CD4-positive, alpha-beta T cell treated with Interleukin-15 for 1 hour (primary cell): ENCODE results near the gene ELAVL2.
"Not testable (repeated sequence)": the region's sequence is repeated elsewhere in the genome, so short reads cannot be mapped to it uniquely, and the experiment has no call there.

Experiments used
- DNase-seq: peaks from one replicate; pipeline ENCODE4 v3.0.0-alpha.2; 2020

The ELAVL2 gene

DNA sequence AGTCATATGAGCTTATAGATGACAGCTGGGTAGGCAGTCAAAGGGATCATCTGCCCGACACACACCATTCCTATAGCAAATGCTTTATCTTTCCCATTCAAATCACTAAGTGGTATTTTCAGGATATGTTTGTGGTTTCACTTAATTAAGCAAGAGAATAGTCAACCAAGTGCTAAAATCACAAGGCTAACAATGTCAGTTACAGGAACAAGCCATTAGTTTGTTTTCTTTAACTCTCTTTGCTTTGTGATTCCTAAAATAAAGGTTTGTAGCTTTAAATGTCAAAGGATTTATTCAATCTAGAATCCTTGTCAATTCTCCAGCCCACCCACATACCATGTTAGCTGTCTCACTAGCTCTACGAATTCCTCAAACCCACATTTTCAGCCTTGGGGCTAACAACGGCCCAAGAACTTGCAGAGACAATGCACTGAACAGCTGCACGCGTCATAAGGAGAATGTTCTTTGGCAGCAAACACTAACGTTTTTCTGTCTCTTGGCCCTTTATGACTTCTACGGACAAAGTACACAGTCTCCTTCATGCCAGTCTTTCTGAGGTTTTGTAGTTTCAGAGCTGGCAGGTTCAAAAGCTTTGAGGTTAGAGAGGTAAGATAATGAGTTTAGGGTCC is 56.6 kb downstream of the ELAVL2 start:
- DNase-seq, result no peak

DNA sequence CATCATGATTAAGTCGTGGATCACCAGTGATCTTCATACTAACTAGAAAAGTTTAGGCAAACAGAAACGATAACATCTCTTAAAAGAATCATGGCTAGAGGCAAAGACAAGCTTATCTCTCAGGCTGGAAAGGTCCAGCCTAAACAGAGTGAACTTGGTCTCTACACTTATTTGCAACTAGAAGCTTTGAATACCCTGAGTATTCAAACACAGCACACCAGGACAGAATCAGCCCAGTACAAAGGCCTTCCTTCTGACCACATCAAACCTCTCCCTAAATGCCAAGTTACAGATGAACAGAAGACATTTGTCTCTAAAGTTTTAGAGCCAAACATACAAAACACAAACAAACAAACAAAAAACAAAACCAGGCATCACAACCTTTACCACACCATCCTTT is 57.2 kb downstream of the ELAVL2 start:
- no peak for DNase-seq

DNA sequence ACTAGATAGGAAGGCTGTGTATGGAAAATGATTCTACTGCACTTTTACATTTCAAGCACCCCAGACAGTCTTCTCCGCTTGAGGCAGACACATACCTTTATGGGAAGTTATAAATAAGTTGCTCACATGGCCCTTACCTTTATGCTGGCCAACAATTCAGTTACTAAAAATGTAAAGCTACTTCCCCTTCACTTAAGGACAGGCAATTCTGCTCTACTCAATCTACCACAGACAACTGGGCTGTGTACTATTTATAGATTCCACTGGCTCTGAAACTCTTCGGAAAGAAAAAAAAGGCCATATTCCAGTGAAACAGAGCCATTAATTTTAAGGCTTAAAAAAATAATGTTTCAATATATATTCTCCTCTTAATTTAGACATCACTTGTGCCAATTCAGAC is 59.4 kb downstream of the ELAVL2 start:
- DNase-seq, result no peak

DNA sequence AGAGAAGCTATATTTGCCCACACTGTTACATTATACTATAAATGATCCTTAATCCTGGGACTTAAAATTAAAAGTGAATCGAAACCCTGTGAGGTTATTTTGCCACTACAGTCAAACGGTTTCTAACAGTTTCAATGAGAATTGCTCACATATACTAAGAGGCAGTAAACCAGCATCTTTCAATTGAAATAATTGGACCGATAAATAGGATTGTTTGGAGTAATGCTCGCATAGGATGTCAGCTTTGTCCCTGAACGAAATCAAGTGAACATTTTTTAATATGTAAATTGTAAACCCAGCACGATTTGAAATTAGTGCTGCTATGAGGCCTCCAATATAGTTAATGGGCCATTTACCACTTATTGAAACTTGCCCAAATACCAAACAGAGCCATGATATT is 60.5 kb downstream of the ELAVL2 start:
- no peak for DNase-seq

DNA sequence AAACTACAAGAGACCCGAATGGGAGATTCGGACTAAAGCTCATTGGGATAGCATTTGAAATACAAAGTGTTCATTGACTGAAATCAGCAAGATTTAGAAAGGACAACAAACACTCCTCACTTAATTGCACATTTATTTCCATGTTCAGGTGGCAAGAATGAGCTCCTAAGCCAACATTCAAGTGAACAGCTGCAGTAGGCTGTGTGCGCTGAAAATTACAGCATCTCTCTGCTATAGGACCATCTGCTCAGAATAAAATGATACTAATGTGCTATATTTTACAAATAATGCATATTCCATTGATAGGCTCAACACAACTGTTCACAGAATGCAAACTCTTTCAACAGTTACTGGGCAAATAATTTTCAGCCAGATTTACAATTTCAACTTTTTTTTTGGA is 61.8 kb downstream of the ELAVL2 start:
- no peak for DNase-seq

DNA sequence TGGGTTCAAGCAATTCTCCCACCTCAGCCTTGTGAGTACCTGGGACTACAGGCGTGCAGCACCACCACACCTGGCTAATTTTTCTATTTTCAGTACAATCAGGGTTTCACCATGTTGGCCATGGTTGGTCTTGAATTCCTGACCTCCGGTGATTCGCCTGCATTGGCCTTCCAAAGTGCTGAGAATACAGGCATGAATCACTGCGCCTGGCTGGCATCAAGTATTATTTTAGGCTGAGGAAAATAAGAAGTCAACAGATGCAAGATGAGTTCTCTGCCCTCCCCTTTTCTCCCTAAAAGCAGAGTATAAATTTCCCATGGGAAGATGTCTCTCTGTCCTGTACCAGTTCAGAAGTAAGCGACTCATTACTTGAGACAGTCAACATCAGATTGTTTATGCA is 71.5 kb downstream of the ELAVL2 start:
- no peak for DNase-seq

DNA sequence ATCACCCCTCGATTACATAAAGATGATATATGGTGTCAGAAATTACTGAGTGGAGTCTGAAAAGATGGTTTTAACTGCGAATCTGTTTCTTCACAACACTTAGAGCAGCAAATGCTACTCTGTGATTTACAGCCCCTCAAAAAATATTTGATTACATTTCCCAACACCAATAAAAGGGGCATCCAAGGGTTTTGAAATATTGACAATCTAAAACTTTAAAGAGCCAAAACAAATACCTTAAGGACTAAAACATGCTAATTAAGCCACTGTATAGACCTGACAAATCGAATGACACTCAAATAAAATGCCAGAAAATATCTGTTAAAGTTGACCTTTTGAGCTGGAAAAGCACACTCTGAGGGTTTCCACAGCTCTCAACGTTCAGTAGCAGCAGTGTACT is 73.2 kb downstream of the ELAVL2 start:
- DNase-seq, result no peak

DNA sequence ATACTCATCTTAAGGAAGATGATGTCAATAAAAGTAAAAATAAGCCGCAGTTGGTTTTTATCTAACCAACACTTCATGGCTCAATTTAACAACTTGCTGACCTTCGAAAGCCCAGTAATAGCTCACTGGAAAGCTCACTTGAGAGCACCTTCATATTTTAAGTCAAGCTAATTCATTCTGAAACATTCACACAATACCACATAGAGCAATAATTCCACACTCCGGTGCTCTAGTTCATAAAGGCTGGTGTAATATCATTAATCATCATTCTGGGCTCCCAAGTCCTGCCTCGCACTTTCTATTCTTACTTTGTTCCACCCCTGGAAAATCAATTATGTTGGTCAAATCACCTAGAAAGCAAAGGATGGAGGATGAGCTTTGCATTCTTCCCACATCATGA is 74.4 kb downstream of the ELAVL2 start:
- no peak for DNase-seq

DNA sequence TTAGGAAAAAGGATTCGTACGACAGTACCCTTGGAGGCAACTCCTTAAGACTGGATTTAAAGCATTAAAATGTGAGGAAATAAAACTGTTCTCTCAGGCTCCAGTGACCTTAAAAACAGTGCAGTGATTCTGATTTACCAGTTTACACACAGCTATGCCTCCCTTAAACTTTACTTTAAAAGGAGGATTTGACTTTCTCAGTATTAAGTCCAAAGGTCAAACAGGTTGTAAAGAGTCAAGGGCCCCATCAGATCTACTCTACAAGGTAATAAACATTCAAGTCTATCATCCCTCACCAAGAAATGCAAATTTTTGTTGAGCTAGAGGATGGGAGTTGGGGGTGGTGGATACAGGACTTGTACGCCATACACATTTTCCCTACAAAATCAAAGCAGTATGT is 75.2 kb downstream of the ELAVL2 start:
- no peak for DNase-seq

DNA sequence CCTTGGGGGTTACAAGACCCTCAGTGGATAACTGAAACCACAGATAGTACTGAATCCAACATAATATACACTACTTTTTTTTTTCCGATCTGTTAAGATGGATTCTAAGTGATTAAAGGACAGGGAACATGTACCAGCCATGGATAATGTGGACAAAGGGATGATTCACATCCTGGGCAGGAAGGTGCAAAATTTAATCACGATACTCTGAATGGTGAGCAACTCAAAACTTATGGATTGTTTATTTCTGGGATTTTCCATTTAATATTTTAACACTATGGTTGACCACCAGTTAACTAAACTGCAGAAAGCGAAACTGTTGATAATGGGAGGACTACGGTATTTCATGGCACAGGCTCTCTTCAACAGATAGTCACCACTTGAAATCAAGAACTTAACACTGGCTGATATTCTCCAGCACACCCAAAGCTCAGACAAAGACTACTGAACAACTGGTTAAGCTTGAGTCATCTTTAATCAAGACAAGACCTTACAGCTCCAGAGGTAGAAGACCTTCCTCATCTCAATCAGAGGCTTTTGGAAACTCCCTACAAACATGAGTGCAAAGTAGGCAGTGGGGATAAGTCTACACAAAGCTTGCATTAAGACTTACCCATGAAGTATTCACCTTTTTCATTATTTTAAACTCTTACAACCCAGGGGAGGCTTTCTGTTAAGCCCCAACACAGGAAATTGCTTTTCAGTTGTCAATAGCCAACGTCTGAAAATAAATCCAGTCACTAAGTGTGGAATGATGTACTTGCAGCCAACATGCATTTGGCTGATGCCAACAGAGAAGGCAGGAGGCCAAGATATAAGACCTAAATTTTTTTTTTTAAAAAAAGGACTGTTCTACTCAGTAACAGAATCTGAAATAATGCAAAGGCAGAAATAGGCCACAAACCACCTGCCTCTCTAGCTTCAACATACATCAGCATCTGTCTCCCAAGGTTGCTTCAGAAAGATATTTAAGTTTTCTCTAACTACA is 78.7 kb downstream of the ELAVL2 start:
- DNase-seq, result no peak

DNA sequence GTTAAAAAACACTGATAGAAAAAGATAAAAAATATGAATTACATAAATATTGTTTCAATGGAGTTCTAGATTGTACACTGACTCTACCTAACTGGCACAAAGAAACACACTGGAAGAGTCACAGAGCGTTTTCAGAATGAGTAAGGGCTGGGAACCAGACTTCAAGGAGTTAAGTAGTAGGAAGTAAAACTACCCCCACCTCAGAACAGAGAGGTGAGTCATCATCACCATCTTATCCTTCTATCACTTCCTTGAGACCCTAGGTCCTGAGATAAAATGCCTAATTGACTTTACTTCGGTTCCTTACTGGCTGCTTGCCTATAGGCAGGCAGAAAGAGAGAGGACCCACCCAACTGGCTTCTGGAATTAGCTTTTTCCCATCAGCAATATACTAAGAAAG is 79.7 kb downstream of the ELAVL2 start:
- DNase-seq, result no peak

DNA sequence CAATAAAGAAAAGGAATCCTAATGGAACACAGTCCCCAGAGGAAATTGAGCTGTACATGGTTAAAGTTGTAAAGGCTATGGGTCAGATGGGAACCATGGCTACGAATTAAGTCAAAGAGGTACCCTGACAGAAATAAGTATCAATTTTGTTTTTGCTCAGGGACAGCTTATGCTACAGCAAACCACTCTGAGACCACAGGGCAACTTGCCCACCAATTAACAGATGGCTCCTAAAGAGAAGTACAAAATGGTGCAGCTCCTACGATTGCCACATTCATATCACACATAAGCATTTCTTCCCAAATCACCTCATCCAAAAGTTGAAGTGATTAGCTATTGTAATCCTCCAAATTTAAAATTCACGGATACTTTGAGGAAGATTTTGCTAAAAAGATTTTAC is 83.0 kb downstream of the ELAVL2 start:
- no peak for DNase-seq

DNA sequence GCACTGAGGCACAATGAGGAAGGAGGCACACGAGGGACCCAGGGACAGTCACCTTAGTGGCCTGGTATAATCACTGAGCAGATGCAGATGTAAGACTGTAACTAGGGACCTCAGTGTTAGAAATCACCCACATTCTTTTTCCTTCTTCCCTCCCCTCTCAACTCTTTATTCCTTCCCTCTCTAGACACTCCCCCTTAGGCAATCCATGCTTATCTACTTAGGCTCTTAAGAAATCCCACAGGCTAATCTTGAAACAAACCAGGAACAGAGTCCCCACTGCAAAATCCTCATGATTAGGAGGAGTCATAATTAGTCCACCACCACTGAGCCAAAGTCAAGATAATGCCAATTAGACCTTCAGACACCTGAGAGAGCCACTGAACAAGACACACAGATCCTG is 84.7 kb downstream of the ELAVL2 start:
- DNase-seq, result no peak

DNA sequence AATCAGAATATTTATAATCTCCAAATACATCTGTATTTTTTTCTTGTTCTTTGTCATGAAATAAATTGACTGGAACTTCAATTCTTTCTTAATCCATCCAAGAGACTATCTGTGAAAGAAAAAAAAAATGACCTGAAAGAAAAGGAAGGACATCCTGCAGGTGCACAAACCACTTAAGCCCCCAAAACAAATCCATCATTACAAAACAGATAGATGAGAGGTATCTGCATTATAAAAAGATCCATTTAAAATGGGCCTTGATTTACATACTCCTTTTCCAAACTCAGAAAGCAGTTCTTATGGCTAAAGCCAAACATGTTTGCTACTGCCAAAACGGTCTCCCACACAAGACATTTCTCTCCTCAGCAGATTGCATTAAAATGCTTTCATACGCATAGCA is 85.5 kb downstream of the ELAVL2 start:
- no peak for DNase-seq

DNA sequence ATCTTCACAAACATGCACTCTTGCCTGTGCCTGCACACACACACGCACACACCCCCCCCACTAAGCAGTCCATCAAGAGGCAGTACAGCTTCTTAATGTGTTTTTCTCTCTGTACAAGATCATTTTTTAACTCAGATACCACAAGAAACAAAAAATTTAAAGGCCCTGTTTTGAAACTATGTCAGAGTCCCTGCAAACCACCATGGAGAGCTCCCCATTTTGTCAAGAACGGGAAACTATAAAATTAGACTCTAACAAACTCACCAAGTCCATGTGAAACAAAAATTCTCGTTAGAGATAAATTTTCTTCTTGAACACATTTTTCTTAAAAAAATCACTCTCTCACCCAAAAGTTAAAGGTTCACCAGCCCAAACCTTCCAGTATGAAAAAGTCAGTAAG is 86.3 kb downstream of the ELAVL2 start:
- no peak for DNase-seq

DNA sequence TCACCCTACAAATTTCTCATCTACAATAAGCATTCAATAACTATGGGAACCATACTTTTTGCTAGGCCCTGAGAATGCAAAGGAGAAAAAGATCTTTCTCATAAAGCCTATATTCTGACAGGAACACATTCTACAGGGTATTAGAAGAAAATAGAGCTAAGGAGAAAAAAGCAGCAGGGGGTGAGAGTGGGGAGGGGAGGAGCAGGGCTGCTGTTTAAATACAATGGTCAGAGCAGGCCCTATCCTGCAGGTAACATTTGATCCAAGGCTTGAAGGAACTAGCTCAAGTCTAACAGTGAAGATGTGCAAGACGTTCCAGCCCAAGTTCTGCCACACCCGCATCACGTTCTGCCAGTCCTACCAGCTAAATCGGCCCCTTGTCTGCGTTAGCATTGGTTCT is 89.7 kb downstream of the ELAVL2 start:
- DNase-seq, result no peak

DNA sequence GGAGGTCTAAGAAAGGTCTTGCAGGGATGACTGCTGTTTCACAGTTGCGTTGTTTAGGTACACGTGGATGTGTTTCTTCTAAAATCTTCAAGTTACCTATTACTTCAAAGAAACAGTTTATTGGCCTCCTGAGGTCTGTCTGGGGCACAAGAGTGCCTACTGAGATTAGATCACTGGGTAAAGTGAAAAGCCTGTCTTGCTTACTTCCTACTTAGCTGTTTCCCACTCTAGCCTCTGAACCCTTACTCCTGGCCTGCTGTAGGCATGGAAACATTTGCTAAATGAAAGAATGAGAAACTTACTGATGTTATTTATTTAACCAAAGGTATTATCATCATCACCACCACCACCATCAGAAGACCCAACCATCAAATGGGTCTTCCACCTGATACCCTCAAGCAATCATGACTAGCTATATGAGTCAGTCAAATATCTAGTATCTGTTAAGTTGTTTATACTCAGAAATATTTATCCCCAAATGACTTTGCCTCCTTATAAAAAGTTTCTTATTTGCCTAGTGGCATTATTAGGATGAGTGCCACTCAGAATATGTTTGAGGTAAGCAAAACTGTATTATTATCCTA is 92.5 kb downstream of the ELAVL2 start:
- no peak for DNase-seq

DNA sequence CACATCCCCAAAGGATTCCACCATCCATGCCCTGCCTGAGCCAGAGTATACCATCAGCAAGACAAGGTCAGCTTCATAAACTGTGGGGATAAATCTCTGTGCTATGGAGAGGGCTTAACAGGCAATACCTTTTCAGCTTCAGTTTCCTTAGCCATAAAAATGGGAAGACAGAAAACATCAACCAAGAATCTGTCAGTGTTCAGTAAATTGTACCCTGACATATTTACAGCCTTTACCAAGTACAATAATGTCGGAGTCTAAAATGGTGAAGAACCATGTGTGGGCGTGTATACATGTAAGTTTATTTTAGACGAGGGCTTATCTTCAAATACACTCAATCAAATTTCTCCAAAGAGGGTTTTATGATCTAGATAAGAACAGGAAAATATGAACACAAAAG is 94.7 kb downstream of the ELAVL2 start:
- no peak for DNase-seq

DNA sequence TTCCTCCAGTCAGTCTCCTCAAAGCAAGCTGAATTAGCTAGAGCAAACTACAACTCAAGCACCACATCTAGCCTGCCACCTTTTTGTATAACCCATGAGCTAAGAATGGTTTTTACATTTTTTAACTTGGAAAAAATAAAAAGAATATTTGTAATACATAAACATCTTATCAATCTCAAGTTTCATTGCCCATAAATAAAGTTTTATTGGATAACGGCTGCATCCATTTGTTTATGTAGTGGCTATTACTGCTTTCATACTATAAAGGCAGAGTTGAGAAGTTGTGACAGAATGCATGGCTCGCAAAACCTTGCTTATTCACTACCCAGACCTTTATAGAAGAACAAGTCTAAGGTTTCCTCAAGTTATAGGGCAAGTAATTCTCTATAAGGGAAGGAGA is 95.7 kb downstream of the ELAVL2 start:
- no peak for DNase-seq

DNA sequence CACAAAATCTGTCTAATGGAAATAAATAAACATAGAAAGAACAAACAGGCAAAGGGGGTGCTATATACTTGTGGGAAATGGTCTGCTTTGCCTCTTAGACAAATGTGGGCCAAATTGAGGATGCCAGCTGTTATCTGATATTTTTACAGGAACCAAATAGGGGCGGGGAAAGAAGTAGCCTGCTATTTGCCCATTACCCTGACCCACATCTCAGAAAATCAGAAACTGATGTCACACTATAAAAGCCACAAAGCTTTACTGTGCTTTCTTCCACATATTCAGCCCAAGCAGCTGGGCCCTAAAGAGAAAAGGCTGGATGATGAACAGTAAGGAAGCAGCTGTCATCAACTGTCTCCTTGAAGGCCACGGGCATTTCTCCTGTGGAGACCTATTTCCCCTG is 97.3 kb downstream of the ELAVL2 start:
- DNase-seq, result no peak

DNA sequence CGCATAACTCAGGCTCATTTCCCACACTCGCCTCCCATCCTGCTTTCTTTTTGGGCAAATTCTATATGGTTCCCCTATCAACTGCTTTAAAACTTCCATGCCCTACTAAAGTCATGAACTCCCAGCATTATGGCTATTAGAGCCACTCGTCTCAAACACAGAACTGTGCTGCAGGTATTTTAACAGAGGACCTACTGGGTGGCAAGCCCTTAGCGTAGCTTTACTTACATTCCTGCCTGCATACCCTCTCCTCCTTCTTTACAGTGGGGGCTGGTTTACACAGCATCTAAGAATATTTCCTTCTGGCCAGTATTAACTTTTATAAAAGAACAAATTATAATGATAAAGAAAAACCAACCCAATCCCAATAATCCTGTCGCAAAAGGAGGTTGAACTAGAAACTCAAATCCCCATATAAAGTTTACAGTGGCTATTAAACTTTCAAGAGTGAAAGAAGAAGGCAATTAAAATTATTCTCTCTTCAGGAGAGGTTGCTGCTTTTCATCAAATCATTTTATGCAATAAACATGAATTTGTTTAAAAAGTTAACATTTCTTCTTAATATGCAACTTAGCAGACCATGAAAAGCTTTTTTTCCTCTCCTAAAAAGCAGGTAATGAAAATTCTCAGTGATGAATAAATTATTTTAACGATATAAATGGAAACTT is 100.6 kb downstream of the ELAVL2 start:
- no peak for DNase-seq

DNA sequence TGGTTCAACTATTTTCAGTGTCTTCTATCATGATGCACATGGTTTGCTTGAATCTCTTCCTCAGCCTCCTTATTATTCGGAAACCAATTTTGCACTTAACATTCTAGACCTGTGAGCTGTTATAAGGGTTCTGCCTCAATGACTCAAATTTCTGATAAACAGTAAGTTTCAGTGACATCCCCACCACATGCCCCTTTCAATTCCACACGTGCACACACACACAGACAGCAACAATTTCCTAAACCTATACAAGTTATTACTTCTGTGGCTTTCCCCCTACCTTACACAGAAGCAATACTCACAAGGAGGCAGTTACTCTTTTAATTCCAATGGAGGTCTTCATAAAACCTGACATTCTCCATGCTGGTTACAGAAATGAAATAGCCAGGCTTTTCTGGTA is 102.4 kb downstream of the ELAVL2 start:
- no peak for DNase-seq

DNA sequence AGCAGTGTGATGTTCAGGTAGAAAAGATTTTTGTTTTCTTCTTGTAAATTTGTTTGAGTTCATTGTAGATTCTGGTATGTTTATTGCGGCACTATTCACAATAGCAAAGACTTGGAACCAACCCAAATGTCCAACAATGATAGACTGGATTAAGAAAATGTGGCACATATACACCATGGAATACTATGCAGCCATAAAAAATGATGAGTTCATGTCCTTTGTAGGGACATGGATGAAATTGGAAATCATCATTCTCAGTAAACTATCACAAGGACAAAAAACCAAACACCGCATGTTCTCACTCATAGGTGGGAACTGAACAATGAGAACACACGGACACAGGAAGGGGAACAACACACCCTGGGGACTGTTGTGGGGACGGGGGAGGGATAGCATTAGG is 103.0 kb downstream of the ELAVL2 start:
- not testable (repeated sequence) for DNase-seq

DNA sequence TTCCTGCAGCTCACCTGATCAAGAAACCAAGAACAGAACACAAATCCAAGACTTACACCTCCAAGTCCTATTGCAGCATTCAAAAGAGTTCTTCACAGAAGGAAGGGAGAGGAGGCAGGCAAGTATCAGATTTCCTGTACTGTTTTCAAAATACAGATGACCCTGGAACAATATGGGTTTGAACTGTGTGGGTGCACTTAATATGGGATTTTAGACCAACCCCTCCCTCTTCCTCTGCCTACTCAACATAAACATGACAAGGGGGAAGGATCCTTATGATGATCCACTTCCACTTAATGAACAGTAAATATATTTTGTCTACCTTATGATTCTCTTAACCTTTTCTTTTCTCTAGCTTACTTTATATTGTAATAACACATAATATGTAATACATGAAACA is 104.6 kb downstream of the ELAVL2 start:
- no peak for DNase-seq
